Frontal cortex (tissue), 4 donors: ENCODE measurements around the gene TTLL8. TPM values are rescaled to one million over a fixed set of nuclear protein-coding genes. Genes with fewer than 3 reads are reported as not detected.

ENCODE experiments used
- DNase-seq, 2 donors: peaks; one replicate each; pipeline ENCODE4 v3.0.0; 2012; ENCODE audit warnings: low spot score in 2 of 2
- FAIRE-seq: peaks from 2 replicates; lab custom pipeline; 2012; peaks lifted over from hg19 to GRCh38; lab: Jason Lieb, UNC
- total RNA-seq: library from RNA; depleted of rRNA; stranded (reverse); fragments of >200 nt; gene quantifications from one replicate; pipeline ENCODE4 v1.2.3, GENCODE V29; 2014
- donor health status: control.
- donor health status: control.
- donor health status: control.

TTLL8 gene
- total RNA-seq, 1 donor from 2014 or later, result not detected

- no peak for FAIRE-seq
- DNase-seq, result no peak
Measured at GRCh38 chr22:50009765-50010675, 48.1 kb downstream of the TTLL8 start.

DNA sequence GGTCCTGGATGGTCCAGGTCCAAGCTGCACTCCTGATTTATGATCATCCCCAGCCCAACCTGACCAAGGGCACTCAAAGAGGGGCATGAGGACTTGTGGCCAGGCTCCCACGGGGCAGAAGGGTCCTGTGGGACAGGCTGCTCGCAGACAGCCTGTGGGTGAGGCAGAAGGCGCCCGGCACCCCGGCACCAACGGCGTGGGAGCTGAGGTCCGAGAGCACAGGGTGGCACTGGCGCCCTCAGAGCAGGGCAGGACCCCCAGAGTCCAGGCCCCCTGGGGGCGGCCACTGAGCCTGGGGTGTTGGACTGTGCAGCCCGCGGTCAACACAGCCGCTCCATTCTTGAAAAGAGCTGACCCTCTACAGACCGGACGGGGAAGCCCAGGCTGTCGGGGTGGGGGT is 48.8 kb downstream of the TTLL8 start:
- DNase-seq (no peak), FAIRE-seq (no peak)

DNA sequence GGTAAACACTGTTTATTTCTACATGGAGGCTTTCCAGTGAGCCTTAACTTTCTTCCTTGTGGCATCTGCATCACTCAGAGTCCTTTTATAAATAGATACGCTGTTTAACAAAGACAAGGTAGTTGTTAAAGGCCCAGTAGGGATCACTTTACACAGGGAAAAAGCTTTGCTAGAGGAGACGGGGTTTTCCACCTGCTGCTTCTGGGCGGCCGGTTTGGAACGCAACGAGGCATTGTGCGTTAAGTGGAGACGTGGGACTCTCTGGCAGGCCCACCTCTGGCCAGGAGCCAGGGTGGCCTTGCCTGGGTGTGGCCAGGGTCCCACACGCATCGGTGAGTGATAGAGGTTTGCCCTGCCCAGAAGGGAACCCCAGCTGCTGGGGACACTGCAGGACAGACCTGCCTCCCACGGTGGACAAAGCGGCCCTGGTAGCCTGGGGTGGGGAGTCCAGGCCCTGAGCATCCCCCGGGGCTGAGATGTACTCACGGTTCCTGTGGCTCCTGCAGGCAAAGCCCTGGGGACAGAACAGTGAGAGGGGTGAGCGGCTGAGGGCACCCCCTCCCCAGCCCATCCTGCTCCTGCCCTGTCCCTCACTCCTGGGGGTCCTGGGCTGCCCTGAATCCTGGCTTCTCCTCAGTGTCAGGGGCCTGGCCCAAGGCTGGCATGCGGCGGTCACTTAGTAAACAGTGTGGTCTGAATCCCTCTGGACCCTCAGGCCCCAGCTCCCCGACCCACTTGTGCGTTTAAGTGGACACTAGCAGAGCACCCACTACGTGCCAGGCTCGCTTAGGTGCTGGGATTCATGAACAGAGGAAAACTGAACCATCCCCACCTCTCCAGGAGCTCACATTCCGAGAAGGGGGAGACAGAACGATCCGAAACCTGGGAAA is 49.7 kb downstream of the TTLL8 start:
- DNase-seq (no peak), FAIRE-seq (no peak)

DNA sequence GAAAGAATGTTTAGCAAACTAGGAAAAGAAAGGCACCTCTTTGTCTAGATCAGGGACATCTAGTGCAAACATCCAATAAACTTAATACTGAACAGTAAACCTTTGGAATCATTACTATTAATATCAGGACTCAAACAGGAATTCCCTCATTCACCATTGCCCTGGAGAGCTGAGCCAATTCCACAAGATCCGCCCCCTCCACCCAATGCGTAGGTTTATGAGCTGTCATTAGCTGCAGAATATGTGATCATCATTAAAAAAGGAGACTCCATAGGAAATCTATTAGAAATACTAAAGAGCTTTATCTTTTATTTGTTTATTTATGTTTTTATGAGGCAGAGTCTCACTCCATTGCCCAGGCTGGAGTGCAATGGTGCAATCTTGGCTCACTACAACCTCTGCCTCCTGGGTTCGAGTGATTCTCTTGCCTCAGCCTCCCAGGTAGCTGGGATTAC is 51.0 kb downstream of the TTLL8 start:
- FAIRE-seq, result no peak
- DNase-seq, result no peak

- no peak for FAIRE-seq
- peak in 1 of 2 donors; percentile 24 for DNase-seq
Measured at GRCh38 chr22:50004918-50005317, 53.2 kb downstream of the TTLL8 start.

DNA sequence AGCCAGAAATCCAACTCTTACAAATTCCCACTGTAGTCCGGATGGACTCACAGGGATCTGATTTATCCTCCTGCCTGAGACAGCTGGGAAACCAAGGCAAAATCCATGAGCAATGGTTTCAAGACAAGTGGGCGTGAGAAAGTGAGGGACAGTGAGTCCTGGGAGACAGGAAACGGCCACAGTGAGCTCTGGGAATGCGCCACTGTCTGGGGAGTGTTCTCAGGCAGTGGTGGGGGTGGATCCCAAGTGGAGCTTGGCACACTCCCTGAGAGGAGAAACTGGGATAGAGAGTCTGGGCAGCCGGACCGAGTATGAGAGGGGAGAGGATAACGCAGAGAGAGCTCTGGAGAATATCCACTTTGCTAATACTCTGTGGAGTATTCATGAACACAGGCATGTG is 55.3 kb downstream of the TTLL8 start:
- DNase-seq (peak in 1 of 2 donors; percentile 24), FAIRE-seq (no peak)

DNA sequence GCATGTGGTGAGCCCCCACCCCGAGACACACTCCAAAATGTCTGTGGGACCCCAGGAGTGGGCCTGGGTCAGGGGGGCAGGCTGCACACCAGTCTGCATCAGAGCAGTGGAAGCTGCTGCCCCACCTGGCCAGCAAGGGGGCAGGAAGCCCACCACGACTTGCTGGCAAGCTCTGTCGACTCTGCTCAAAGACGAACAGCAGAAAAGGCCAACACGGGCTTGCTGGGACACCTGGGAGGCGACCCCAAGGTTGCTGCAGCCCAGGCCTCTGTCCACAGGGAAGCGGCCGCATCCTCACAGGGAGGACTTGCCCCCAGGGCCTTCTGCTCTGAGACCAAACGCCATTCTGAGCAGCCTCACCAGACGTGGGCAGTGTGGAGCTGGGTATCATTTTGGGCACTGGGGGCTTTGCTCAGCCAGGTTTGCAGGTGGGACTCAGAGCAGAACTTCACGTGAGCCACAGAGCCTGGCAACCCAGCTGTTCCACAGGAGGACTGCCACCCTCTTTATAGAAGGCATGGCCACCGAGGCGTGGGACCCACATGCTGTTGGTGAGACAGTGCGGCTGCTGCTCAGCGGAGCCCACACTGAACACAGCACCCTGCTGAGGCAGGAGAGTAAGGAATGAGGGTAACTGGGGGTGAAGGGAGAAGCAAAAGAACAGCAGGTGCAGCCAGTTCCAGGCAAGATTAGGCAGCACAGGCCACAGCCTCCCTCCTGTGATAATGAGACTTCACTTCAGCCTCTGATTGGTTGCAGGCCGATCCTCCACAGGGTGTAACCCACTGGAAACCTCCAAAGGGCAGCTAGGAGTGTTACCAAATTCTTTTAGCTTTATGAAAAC is 56.5 kb downstream of the TTLL8 start:
- FAIRE-seq, result no peak
- no peak for DNase-seq

GRCh38 chr22:50000587-50001387 is 57.3 kb downstream of the TTLL8 start:
- DNase-seq, result no peak
- FAIRE-seq, result no peak

DNA sequence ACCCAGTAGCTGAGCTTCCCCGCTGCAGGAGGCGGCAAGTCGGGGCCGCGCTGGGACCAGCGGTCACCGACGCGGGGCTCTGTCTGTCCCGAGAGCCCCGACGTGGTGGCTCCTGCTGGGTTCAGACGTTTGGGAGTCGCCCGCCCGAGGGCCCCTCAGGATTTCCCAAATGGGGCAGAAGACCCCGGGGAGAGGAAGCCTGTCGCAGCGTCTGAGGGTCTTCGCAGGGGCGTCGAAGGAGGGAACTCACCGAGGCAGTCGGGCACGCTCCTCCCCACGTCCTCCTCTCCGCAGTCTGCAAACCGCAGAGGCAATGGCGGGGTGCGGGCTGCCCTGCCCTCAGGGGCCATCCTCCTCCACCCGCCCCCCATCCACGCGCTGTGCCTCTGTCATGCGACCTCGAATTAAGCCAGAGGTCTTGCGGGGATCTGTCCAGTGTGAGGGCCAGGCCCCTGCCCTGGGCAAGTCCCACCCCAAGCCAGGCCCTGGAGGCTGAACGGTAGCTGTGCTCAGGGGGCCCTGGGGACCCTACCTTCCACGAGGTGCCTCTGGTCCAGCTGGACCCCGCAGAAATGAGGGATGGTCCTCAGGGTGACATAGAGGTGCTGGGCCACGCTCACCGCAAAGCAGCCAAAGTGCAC is 58.0 kb downstream of the TTLL8 start:
- FAIRE-seq, result no peak
- DNase-seq, result peak in 1 of 2 donors; percentile 16

DNA sequence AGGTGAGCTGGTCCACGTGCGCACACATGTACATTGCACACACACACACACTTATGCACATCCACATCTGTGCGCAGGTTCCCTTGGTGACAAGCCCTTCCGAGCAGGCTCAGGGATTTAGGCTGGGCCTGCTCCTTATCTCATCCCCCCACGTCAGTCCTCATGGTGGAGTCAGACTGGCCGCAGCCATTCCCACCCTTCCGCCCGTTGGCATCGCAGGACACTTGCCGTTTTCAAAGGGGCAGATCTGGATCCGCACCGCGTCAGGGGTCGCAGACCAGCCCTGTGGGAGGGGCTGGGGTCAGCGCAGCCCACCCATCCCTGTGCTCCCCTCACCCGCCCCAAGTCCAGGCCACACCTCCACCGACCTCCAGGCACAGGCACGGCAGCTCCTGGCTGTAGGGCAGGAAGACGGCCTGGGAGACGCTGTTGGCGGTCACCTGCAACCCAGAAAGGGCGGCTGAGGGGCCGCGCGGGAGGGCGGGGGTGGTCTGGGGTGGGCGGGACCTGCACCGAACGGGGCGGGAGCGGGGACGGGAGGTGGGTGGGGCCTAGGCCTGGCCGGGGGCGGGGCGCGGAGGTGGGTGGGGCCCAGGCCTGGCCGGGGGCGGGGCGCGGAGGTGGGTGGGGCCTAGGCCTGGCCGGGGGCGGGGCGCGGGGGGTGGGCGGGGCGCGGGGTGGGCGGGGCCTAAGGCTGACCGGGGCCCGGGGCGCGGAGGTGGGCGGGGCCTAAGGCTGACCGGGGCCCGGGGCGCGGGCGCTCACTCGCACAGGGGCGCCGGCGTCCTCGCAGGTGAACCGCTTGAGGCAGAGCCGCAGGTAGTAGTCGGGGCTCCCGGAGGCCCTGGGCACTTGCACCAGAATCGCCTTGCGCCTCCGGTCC is 58.8 kb downstream of the TTLL8 start:
- FAIRE-seq, result no peak
- DNase-seq, result peak in 1 of 2 donors; percentile 55

DNA sequence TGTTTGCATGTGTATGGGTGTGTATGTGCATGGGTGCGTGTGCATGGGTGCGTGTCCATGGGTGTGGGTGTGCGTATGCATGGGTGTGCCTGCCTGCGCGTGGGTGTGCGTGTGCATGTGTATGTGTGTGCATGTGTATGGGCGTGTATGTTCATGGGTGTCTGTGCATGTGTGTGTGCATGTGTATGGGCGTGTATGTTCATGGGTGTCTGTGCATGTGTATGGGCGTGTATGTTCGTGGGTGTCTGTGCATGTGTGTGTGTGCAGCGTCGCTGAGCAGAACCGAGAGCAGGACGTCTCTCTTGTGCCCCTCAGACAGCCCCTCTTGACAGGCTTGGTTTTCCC is 59.4 kb downstream of the TTLL8 start:
- no peak for DNase-seq
- FAIRE-seq, result no peak

DNA sequence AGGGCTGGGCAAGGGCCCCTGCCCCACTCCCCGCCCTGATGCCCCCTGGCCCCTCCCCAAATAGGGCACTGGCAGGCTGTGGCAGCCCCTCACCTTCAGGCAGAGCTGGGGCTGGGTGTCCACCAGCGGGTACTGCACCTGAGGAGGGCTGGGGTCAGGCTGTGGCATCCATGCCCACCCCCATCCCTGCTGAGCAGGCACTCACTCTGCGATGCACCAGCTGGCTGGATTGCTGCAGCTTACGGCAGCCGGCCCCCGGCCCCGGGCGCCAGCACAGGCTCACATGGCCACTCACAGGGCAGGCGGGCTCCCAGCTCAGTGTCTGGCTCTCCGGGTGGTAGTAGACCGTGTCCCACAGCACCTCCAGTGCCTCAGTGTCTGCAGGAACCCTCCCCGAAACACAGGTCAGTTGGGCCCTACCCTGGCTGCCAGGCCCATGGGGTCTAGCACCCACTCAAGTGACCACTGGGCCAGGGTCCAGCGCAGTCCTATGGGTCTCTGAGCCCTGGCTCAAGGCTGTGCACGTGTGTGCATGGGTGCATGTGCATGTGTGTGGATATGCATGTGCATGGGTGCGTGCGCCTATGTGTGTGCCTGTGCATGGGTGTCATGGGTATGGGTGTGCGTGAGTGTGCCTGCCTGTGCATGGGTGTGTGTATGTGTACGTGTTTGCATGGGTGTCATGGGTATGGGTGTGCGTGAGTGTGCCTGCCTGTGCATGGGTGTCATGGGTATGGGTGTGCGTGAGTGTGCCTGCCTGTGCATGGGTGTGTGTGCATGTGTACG is 60.0 kb downstream of the TTLL8 start:
- DNase-seq (no peak), FAIRE-seq (no peak)

GRCh38 chr22:49997251-49997599 is 60.9 kb downstream of the TTLL8 start:
- DNase-seq (no peak), FAIRE-seq (no peak)

- DNase-seq, result no peak
- FAIRE-seq, result no peak
Measured at GRCh38 chr22:49996518-49997250, 61.4 kb downstream of the TTLL8 start.

DNA sequence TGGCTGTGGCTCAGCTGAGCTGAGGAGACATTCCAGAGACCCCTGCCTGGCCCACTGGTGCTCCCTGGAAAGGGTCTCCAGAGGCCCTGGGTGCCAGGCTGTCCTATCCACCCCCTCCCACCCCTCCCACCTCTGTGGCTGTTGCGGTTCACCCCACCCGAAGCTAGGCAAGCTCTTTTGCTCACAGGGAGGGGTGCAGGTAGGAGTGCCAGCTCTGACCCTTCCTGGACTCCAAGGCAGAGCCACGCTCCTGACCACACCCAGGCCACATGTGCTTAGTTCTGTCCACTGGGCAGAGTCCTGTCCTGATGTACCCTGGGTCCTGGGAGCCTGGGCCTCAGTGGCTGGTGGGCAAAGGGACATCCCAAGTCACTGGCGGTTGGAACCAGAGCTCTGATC is 62.0 kb downstream of the TTLL8 start:
- DNase-seq (no peak), FAIRE-seq (no peak)

DNA sequence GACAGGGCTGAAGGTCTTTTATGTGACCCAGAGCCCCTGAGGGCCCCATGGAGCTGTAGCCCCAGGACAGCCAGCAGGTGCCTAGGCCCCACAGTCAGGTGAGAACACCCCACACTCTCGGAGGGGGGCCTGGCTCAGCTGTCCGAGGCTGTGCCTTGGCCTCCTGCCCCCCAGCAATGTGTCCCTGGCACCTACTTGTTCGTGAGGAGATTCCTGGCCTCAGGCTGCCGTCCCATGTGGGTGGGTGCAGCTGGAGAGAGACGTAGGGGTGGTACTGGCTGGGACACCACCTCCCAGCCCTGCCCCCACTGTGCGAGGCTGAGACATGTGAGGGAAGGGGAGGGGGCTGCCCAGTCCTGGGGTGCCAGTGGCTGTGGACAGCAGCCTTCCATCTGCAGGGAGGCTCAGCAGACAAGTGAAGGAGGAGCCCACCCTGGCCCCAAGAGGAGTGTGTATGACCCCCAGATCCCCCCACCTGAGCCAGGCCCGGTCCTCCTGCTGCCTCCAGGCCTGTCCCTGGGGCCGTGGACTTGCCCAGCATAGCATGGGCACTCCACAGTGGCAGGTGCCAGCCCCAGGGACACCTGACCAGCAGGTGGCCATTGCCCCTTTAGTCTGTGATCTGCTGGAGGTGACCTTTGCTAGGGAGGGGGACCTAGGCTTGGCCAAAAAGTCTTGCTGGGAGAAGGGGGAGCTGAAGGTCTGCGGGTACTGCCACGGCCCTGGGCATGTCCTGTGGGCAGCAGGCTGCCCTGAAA is 62.6 kb downstream of the TTLL8 start:
- DNase-seq, result no peak
- FAIRE-seq, result no peak
